Vagina (tissue), 2 donors: ENCODE data around the gene RAB19.

Experiments
- POLR2A ChIP-seq, 2 donors: fragments of 450-650 bp; IDR thresholded peaks; one replicate each; pipeline ENCODE4 v1.6.1; 2017; ENCODE audit warnings: antibody characterized with exemption in 2 of 2, mild to moderate bottlenecking in 2 of 2, moderate library complexity in 2 of 2
- POLR2AphosphoS5 ChIP-seq, 2 donors: sonication (generic); formaldehyde crosslinking; IDR thresholded peaks; one replicate each; pipeline ENCODE4 v1.9.0; 2017; ENCODE audit warnings: antibody characterized with exemption in 2 of 2, mild to moderate bottlenecking in 2 of 2, low read depth in 1 of 2; ENCODE audit not compliant: insufficient read depth in 1 of 2
- TF ChIP-seq, protein P1 (sequence below), 3 experiments: fragments of 450-650 bp in 2 of 3; fragments of 200-600 bp in 1 of 3; sonication (generic) in 1 of 3; IDR thresholded peaks; one replicate each; pipeline ENCODE4 v1.5.1; 2017 to 2019; ENCODE audit warnings: antibody characterized with exemption in 3 of 3, mild to moderate bottlenecking in 2 of 3, moderate library complexity in 2 of 3

GRCh38 chr7:140400381-140400780 is 3.5 kb upstream of the RAB19 start:
- TF ChIP-seq, protein P1, sequence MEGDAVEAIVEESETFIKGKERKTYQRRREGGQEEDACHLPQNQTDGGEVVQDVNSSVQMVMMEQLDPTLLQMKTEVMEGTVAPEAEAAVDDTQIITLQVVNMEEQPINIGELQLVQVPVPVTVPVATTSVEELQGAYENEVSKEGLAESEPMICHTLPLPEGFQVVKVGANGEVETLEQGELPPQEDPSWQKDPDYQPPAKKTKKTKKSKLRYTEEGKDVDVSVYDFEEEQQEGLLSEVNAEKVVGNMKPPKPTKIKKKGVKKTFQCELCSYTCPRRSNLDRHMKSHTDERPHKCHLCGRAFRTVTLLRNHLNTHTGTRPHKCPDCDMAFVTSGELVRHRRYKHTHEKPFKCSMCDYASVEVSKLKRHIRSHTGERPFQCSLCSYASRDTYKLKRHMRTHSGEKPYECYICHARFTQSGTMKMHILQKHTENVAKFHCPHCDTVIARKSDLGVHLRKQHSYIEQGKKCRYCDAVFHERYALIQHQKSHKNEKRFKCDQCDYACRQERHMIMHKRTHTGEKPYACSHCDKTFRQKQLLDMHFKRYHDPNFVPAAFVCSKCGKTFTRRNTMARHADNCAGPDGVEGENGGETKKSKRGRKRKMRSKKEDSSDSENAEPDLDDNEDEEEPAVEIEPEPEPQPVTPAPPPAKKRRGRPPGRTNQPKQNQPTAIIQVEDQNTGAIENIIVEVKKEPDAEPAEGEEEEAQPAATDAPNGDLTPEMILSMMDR (IDR thresholded peaks at IDR 0.05): no peak
- TF ChIP-seq POLR2AphosphoS5 (IDR thresholded peaks at IDR 0.05; ENCODE audit: insufficient read depth in 1 of 2, low read depth in 1 of 2) (no peak), POLR2A (IDR thresholded peaks at IDR 0.05) (no peak)
